Neutrophil (primary cell): ENCODE data around the gene SLC39A3.
A peak's percentile ranks its signal among the peaks of the same experiment; 100 is the strongest.

Experiments used
- H3K27ac ChIP-seq: fragments of 200-600 bp; sonication (generic); 2 replicates; pipeline ENCODE4 v1.5.1; 2016; ENCODE audit warnings: mild to moderate bottlenecking, moderate library complexity
- H3K27me3 ChIP-seq: fragments of 200-600 bp; sonication (generic); 2 replicates; pipeline ENCODE4 v1.6.0; 2016; ENCODE audit warnings: mild to moderate bottlenecking
- H3K36me3 ChIP-seq: fragments of 200-600 bp; sonication (generic); 2 replicates; pipeline ENCODE4 v1.5.1; 2017
- H3K4me1 ChIP-seq, 2 experiments: fragments of 200-600 bp in 1 of 2; sonication (generic) in 1 of 2; 1 replicate in 1 of 2; 2 replicates in 1 of 2; pipeline versions ENCODE4 v1.5.1 to v1.6.1; 2013 to 2016; ENCODE audit warnings: low read depth in 1 of 2, low read length in 1 of 2, mild to moderate bottlenecking in 1 of 2, moderate library complexity in 1 of 2; ENCODE audit not compliant: control insufficient read depth in 1 of 2, insufficient read depth in 1 of 2
- H3K4me3 ChIP-seq, 2 experiments: fragments of 200-600 bp in 1 of 2; sonication (generic) in 1 of 2; 1 replicate in 1 of 2; 2 replicates in 1 of 2; pipeline ENCODE4 v1.5.1; 2013 to 2016; ENCODE audit warnings: low read depth in 1 of 2, low read length in 1 of 2, mild to moderate bottlenecking in 1 of 2, moderate library complexity in 1 of 2
- H3K9me3 ChIP-seq: fragments of 200-600 bp; sonication (generic); 2 replicates; pipeline ENCODE4 v1.5.1; 2016
- CTCF ChIP-seq: fragments of 200-600 bp; sonication (generic); IDR thresholded peaks from 2 replicates; pipeline ENCODE4 v1.5.1; 2016; ENCODE audit warnings: antibody characterized with exemption

Gene SLC39A3

GRCh38 chr19:2775556-2776430, 36.0 kb upstream of the SLC39A3 start:
- H3K4me1 ChIP-seq = peaks cover 14 to 15% of the 10 kb centered on the region in 2 experiments
- no peak for TF ChIP-seq CTCF
- no peaks in the 10 kb centered on the region for H3K9me3 ChIP-seq
- H3K27ac ChIP-seq = peak overlapping the region; percentile 75
- H3K4me3 ChIP-seq = peak overlapping the region; percentile 25
- no peaks in the 10 kb centered on the region for H3K27me3 ChIP-seq
- peaks cover 5% of the 10 kb centered on the region for H3K36me3 ChIP-seq

- Histone ChIP-seq H3K9me3 (no peaks in the 10 kb centered on the region), H3K27ac (peak overlapping the region; percentile 75), H3K36me3 (peaks cover 5% of the 10 kb centered on the region), H3K4me1 (peaks cover 18 to 20% of the 10 kb centered on the region in 2 experiments), H3K27me3 (no peaks in the 10 kb centered on the region), H3K4me3 (peak overlapping the region; percentile 25)
- TF ChIP-seq CTCF = no peak
Measured at GRCh38 chr19:2774953-2775555, 35.2 kb upstream of the SLC39A3 start.

- Histone ChIP-seq H3K27ac (no peak overlapping the region), H3K9me3 (no peaks in the 10 kb centered on the region), H3K4me1 (peaks cover 20 to 22% of the 10 kb centered on the region in 2 experiments), H3K36me3 (peaks cover 1% of the 10 kb centered on the region), H3K27me3 (no peaks in the 10 kb centered on the region), H3K4me3 (no peak overlapping the region)
- TF ChIP-seq CTCF = no peak
Measured at GRCh38 chr19:2774083-2774679, 34.4 kb upstream of the SLC39A3 start.

GRCh38 chr19:2771786-2772674, 32.2 kb upstream of the SLC39A3 start:
- Histone ChIP-seq H3K36me3 (peaks cover 20% of the 10 kb centered on the region), H3K27me3 (no peaks in the 10 kb centered on the region)
- TF ChIP-seq CTCF = no peak

More at GRCh38 chr19:2771786-2772674, 32.2 kb upstream of the SLC39A3 start:
- no peak overlapping the region for H3K27ac ChIP-seq
- no peaks in the 10 kb centered on the region for H3K9me3 ChIP-seq
- peaks cover 20 to 22% of the 10 kb centered on the region in 2 experiments for H3K4me1 ChIP-seq
- H3K4me3 ChIP-seq = no peak overlapping the region
